Left ventricle myocardium inferior (tissue), 1 donor: Measurements from ENCODE around the gene MRPL37. TPM values are rescaled to one million over a fixed set of nuclear protein-coding genes. Genes with fewer than 3 reads are reported as not detected.

ENCODE experiments used
- DNase-seq: peaks from one replicate; pipeline ENCODE4 v3.0.0-alpha.2; 2020
- H3K27ac ChIP-seq: fragments of 200-600 bp; replicated peaks from 2 replicates; pipeline ENCODE4 v1.8.0; 2021
- H3K27me3 ChIP-seq: fragments of 200-600 bp; 2 replicates; pipeline ENCODE4 v1.8.0; 2021; ENCODE audit warnings: low read depth
- H3K36me3 ChIP-seq: fragments of 200-600 bp; 2 replicates; pipeline ENCODE4 v1.8.0; 2021
- H3K4me1 ChIP-seq: fragments of 200-600 bp; 2 replicates; pipeline ENCODE4 v1.8.0; 2021
- H3K4me3 ChIP-seq: fragments of 200-600 bp; 2 replicates; pipeline ENCODE4 v1.8.0; 2021; ENCODE audit warnings: mild to moderate bottlenecking, moderate library complexity
- H3K9me3 ChIP-seq: fragments of 200-600 bp; replicated peaks from 2 replicates; pipeline ENCODE4 v1.8.0; 2021
- CTCF ChIP-seq: fragments of 200-600 bp; IDR thresholded peaks from 2 replicates; pipeline ENCODE4 v1.8.0; 2021; ENCODE audit warnings: antibody characterized with exemption, mild to moderate bottlenecking, borderline replicate concordance
- intact Hi-C: fragments of 100-400 bp; cut with micrococcal nuclease; formaldehyde crosslinking; loops from one replicate; pipeline ENCODE4 v1.11.0; 2022
- total RNA-seq: library from RNA; stranded (reverse); fragmentation: NEBNext Ultra II Directional; extraction: Animal tissue kit (Norgen Biotek cat#: 25700); gene quantifications from one replicate; pipeline ENCODE4 v1.2.1, GENCODE V29; 2021
- donor health status: DM: no; HTN: yes; CAD: no; lungs with severe emphysema.

Gene MRPL37
- total RNA-seq, 1 donor from 2014 or later, result 78.3 TPM

- no peak for DNase-seq
- intact Hi-C loops, result no loop called here
Observed at GRCh38 chr1:54225986-54226559, 26.1 kb downstream of the MRPL37 start.

GRCh38 chr1:54227091-54227602 is 27.2 kb downstream of the MRPL37 start:
- Histone ChIP-seq H3K27me3 (no peaks in the 10 kb centered on the region), H3K27ac (no peak overlapping the region), H3K4me3 (no peak overlapping the region), H3K4me1 (peaks cover 19% of the 10 kb centered on the region), H3K36me3 (peaks cover 22% of the 10 kb centered on the region), H3K9me3 (no peaks in the 10 kb centered on the region)
- intact Hi-C loops, result no loop called here
- no peak for TF ChIP-seq CTCF
- DNase-seq, result no peak

More at GRCh38 chr1:54225986-54226559, 26.1 kb downstream of the MRPL37 start:
- peaks cover 20% of the 10 kb centered on the region for H3K4me1 ChIP-seq
- H3K36me3 ChIP-seq, result peaks cover 22% of the 10 kb centered on the region
- no peak for TF ChIP-seq CTCF
- no peak overlapping the region for H3K4me3 ChIP-seq
- H3K9me3 ChIP-seq, result no peaks in the 10 kb centered on the region
- H3K27me3 ChIP-seq, result no peaks in the 10 kb centered on the region
- H3K27ac ChIP-seq, result no peak overlapping the region

GRCh38 chr1:54227891-54228310 is 27.9 kb downstream of the MRPL37 start:
- H3K27me3 ChIP-seq, result no peaks in the 10 kb centered on the region
- DNase-seq, result no peak
- TF ChIP-seq CTCF, result no peak
- peaks cover 22% of the 10 kb centered on the region for H3K36me3 ChIP-seq
- no peaks in the 10 kb centered on the region for H3K9me3 ChIP-seq
- no peak overlapping the region for H3K4me3 ChIP-seq
- no peak overlapping the region for H3K27ac ChIP-seq
- intact Hi-C loops, result no loop called here
- peaks cover 16% of the 10 kb centered on the region for H3K4me1 ChIP-seq

GRCh38 chr1:54228638-54229079 is 28.7 kb downstream of the MRPL37 start:
- no peaks in the 10 kb centered on the region for H3K9me3 ChIP-seq
- H3K4me3 ChIP-seq, result no peak overlapping the region
- H3K27ac ChIP-seq, result no peak overlapping the region
- TF ChIP-seq CTCF, result no peak
- H3K27me3 ChIP-seq, result no peaks in the 10 kb centered on the region
- no peak for DNase-seq
- intact Hi-C loops, result no loop called here
- H3K4me1 ChIP-seq, result peaks cover 10% of the 10 kb centered on the region
- H3K36me3 ChIP-seq, result peaks cover 22% of the 10 kb centered on the region

GRCh38 chr1:54229281-54229891 is 29.4 kb downstream of the MRPL37 start:
- no peak for TF ChIP-seq CTCF
- H3K27ac ChIP-seq, result no peak overlapping the region
- peaks cover 10% of the 10 kb centered on the region for H3K4me1 ChIP-seq

More at GRCh38 chr1:54229281-54229891, 29.4 kb downstream of the MRPL37 start:
- no peaks in the 10 kb centered on the region for H3K27me3 ChIP-seq
- H3K9me3 ChIP-seq, result no peaks in the 10 kb centered on the region
- intact Hi-C loops, result no loop called here
- no peak for DNase-seq
- H3K4me3 ChIP-seq, result no peak overlapping the region
- H3K36me3 ChIP-seq, result peaks cover 22% of the 10 kb centered on the region
